GM21360 (cell line): Measurements from ENCODE around the gene RAMACL.
A peak's percentile ranks its signal among the peaks of the same experiment; 100 is the strongest.
"Not testable (repeated sequence)": the region's sequence is repeated elsewhere in the genome, so short reads cannot be mapped to it uniquely, and the experiment has no call there.

Experiments used
- ATAC-seq: cut with Tn5 transposase; IDR thresholded peaks from one replicate; pipeline ENCODE4 v1.9.1; 2021; ENCODE audit warnings: mild to moderate bottlenecking, moderate library complexity; ENCODE audit not compliant: unreplicated experiment

RAMACL gene

DNA sequence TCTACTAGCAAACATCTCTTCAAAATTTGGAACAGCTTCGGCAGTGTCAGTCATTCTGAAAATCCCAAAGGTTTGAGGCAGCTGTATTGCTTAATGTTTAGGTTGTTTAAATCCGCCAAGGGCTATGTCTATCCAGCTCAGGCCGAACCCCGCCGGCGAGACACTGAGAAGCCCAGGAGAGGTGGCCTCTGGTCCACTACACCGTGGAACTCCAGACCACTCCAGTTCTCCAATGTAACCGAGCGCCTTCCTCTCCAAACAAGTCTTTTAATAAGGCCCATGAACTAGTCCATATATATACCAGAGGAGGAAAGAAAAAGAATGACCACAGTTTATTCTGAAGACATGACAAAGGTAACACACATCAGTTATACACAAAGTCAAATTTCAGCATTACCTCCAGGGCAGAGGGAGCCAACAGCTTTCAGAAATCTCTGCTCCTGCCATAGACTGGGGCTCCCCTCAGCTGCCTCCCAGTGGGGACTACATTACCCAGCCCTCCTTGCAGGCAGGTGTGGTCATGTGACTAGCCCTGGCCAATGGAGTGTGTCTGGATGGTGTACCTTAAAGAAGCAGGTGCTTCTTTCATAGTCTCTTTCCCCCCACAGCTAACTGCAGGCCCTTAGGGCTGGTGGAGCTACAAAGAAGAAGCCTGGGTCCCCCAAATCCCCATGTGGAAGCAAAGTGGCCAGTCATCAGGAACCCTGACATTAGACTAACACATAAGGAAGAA is at the start of gene RAMACL:
RAMACL (minus strand) TSS at position 255 of the 733 bp plus-strand sequence; CDS start at position 54, 201 bp downstream.
- ATAC-seq = peak; percentile 66

DNA sequence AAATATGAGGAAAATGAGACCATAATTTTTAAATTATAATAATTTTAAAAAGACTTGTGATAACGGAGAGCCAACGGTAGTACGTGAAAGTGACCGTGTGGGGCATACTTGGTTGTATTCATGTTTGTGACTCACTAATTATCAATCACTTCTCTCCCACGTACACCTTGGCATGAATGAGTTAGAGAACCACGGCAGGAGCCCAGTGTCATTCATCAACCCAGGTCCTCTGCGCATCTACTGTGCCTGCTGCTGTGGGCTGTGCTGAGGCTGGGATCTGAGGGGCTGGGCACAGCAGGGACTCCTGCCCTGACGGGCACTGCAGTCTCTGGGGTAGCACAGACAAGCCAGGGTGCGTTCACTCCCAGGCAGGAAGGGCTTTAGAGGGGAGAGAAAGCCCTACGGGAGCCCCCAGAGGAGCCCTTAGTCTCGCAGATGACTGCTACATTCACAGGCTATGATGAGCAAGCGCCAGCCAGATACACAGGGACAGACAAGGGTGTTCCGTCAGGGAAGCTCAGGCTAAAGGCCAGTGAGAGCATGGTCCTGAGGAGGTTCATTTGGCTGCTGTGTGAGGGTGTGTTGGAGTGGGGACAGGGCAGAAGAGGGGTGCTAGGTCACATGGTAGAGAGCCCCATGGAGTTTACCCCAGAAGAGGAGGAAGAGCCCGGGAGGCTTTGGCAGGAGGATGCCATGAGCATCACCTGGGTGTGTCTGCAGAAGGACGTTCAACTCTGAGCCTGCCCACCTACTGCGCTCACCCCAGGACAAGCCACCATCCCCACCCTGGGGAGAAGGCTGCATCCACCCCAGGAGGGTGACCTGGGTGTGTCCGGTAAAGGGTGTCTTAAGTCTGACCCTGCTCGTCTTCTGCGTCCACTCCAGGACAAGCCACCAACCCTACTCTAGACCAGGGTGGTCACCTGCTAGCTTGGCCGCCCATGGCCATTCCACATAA is 48.8 kb upstream of the RAMACL start:
- no peak for ATAC-seq

DNA sequence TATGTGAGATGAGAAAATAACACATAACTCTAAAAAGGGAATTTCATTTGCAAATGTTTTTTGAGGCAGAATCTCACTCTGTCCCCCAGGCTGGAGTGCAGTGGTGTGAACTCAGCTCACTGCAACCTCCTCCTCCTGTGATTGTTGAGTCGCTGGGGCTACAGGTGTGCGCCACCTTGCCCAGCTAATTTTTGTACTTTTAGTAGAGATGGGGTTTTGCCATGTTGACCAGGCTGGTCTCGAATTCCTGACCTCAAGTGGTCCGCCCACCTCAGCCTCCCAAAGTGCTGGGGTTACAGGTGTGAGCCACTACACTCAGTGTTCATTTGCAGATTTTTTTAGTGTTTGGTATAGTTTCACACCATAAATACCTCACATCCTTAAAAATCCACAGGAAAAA is 48.1 kb upstream of the RAMACL start:
- not testable (repeated sequence) for ATAC-seq

DNA sequence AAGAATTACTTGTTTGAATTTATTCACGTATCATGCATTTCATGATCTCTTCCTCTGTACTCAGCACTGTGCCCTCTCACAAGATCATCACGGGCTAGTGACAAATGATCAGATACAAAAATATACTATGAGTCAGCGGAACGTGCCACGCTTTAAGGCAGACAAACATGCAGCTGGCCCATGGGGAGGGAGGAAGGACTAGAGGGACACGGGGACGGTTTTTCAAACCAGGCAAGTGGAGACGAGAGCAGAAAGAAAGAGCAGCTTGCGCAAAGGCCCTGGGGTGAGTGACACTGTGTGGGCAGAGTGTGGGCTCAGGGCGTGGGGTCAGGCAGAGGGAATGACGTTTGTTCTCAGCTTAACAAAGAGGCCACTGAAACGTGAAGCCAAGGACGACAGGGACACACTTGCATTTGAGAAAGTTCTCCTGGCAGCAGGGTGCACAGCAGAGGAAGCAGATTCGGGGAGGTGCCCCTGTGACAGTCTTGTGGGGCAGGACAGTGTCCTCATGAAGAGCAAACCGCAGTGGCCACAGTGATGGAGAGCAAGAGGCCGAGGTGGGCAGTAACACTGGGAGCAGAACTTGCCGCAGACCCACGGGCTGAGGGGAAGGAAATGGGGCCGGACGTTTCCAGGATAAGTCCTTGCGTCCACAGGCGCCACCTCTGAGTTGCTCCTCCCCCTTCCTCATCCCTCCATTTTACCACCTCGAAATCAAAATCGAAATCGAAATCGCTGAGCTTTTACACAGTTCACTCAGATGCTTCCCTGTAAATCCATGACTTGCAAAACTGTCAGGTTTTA is 47.5 kb upstream of the RAMACL start:
- ATAC-seq = no peak

DNA sequence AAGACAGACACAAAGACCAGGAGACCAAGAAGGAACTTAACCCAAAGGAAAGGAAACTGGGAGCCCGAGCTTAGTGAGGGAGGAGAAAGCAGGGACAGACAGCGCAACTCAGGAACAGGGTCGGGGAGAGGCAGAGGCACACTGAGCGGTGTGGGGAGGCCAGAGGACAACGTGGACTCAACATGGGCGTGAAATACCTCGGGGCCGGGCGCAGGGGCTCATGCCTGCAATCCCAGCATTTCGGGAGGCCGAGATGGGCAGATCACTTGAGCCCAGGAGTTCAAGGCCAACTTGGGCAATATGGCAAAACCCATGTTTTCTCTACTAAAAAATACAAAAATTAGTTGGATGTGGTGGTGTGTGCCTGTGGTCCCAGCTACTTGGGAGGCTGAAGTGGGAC is 46.3 kb upstream of the RAMACL start:
- no peak for ATAC-seq

DNA sequence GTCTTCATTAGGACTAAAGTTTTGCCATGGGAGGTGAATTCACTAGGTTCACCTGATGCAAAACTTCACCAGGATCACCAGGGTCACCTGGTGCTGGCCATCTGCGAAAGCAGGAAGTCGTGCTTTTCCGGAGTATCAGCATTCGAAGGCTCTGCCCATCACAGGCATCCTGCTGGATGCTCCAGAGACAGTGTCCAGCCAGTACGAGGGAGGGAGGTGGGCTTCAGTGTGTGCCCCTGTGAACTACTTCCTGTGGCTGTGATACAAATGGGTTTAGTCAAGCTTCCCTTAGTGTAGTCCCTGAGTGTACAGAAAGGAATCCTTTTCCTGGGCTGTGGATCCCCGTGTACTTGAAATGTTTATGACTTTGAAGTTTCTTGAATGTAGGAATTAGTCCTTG is 44.0 kb upstream of the RAMACL start:
- no peak for ATAC-seq

DNA sequence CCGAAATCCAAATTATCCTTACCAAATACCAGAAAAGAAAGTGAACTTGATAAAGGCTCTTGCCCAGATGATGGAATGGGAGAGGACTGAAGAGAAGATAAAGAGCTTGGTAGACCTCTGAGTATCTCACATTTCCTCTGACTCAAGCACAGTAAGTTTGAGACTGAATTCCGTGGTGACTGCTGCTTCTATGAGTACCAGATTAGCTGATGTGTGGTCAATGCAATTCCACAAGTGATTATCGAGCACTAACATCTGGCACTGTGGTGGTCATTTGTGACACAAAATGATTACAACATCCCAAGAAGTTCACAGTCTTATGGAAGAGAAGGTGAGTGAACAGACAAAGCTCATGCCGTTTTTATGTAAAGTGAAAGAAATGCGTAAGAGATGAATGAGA is 43.1 kb upstream of the RAMACL start:
- ATAC-seq = no peak

DNA sequence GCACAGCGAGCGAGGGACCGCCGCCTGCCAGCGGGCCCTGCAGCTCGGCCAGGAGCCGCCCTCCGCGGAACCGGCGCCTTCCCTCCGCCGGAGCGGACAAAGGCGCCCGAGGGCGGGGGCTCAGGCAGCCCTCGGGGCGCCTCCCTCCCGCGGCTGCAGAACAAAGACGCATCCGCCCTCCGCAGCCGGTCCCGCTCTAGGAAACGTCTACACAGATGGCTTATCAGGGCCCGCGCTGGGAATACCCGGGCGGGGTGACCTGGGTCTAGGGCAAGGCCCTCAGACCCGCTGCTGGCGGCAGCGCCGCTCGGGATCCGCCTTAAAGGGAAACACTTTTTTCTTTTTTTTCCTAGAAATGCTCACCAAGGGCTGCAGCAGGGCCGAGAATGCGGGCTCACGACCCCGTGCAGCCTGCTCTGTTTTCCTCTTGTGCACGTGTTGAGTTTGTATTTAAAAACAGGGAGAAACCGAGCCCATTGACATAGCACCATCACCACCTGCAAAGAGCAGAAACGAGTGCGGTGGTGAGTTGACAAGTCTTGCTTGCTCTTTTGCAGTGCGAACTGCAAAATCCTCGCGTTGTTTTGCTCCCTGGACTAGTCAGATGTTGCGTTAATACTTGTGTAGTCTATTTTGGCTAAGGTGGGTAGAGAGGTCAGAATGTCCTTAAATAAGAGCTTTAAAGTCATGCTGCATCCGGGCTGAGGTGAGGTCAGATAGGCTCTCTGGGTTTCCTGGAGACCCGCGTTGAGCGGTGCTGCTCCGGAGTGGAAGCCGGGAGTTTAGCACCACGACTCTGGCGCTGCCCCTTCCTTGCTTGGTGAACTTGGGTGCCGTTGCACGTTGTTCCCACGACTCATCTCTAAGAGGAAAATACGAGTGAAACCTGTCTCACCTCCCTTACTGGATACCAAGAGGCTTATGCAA is 41.7 kb upstream of the RAMACL start:
- ATAC-seq = peak; percentile 23

DNA sequence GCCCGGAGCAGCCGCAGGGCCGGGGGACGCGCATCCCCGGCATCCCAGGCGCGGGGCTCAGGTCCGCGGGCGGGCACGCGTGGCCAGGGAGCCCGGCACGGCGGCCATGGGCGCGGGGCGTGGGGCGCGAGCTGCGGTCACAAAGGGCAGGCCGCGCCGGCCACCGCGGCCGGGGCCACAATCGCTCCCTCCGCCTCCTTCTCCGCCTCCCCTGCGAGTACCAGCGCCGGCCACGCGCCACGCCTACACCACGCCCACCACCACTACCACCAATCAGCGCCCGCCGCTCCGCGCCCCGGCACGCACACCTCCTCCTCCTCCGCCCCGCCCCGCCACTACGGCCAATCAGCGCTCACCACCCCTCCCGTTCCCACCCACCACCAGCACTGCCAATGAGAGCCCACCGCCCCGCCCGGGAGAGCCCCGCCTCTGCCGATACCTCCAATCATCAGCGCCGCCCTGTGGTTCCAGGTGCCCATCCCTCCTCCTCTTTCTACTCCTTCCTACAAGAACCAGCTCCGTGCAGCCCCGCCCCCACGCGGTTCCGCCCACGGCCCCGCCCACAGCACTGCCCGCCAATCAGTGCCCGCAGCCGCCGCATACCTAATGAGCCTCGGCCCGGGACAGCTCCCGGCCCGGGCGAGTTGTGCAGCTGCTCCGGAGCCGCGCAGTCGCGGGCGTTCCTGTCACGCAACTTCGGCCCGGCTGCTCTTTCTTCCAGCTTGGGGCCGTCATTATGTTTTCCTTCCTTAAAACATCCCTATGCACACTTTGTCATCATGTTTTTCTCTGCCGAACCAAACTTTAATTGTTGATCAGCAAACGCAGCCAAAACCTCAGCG is 40.8 kb upstream of the RAMACL start, which contains the start of gene RPS6KA2:
RPS6KA2 (minus strand) TSS at position 219 of the 842 bp plus-strand sequence. CDS start 232 bp downstream, outside the sequence.
- peak; percentile 91 for ATAC-seq

DNA sequence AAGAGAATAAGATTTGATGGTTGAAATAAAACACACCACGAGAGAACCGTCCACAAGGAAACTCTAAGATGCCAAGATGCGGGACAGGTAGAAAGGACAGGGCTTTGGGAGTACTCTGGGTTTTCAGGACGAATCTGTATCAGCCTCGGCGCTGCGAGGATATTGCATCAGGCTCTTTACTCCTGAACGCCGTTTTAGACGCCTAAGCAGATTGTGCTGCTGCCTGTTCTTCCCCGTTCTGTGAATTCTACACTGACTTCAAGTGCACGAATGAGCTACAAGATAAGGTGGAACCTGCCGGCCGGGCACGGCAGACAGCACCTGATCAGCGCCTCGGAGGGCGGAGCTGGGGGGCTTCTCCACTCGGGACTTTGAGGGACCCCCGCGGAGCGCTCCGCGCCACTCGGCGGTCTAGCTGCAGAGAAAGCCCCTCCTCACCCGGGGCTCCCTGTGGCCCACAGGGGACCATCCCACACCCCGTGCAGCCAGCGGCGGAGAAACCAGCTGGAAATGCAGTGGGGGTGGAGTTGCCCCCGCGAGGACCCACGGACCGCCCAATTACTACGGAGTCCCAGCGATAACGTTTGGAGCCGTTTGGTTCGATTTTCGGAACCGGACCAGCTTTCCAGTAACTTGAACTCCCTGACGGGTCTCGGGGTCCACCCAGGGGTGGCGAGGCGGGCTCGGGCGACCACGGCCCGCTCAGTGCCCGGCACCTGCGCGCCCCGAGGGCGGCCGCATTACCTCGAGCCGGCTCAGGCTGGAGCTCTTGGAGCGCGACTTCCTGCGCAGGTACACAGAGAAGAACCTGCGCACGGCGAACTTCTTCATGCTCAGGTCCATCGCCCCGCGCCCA is 39.9 kb upstream of the RAMACL start:
- ATAC-seq = no peak

DNA sequence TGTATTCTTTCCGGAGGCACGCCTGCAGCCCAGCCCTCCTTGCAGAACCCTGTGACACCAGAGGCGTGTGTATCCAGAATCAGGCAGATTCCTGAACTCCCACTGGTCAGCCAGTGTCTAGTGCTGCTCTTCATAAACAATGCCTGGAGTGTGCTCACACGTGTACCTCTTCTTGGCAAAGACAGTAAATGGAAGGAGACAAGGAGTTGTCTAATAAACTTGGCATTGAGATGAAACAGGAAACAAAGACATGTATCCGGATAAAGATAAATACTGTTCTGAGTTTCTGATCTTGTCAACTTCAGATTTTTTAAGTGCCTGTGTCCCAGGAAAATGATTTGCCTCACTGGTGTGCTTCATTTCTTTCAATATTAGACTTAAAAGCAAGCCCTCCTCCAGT is 38.9 kb upstream of the RAMACL start:
- no peak for ATAC-seq

DNA sequence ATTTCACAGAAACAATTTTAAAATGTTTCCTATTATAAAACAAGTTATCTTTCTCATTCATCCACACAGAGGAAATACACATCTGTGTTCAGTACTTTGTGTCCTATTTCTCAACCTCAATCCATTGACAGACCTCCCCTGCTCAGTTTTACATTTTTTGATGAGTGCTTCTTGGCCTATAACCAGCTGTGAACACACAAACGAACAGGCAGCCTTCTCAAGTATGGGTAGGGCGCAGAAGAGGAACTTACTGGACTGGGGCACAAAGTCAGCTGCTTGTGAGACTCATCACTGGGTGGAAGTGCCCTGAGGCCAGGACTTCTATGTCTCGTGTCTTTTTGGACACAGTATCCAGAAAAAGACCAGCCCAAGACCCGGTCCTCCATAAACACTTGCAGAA is 37.8 kb upstream of the RAMACL start:
- ATAC-seq = no peak

DNA sequence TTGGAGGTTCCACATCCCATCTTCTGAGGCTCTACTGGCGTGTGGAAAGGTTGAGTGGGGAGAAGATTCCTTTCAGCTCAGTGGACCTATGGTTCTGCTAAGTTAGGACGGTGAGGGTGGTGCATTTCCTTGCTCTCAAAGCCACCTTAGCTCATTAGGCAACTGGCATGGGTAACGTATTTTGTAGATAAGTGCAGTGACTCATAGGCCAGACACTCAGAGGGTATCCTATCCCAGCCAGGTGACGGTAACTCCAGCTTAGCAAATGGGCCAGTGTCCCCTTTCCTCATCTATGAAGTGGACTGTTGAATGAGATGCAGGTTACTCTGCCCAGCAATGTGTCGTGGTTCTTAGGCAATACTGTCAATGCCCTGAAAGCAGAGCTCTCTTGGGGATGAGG is 36.8 kb upstream of the RAMACL start:
- ATAC-seq = no peak

DNA sequence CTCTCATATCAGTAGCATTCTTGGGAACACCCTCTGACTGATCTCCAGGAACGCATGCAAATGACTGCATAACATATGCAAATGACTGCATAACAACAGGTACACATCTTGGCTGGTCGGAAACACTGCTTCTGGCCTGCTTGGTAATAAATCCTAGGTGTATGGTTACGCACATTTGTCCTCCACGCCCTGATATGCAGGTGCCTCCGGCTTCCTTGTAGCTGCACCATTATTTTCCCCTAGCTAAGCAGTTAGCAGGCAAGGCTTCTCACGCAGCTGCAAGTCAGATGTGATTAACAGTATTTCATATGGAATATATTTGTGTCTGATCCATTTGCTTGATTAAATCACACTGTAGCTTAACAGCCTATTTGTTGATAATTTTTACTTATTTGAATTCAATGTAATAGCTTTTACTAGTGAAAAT is 34.6 kb upstream of the RAMACL start:
- no peak for ATAC-seq

DNA sequence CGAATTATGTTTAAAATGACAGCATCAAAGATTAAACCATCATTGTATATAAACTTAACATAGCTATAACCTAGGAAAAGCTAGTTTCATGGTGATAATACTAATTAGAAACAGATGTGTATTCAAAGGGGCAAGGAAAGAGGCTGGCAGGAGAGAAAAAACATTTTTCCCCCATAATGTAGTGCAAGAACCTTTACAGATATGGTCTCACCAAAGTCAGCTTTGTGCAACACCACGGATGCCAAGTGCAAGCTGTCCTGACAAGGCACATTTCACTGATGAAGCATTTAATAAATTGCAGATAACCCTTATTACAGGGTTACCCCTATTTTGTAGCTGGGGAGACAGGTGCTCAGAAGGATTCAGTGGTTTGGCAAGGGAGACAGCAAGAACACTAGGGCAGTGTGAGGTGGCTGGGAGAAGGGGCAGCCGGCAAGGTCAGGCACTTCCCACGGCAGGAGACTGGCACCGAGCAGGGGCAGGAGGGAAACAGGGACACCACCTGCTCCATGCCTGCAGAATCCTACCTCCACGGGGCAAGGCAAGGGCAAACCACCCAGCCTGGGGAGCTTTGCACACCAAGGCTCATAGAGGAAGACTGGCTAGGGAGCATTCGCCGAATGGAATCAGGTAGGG is 34.1 kb upstream of the RAMACL start:
- no peak for ATAC-seq

DNA sequence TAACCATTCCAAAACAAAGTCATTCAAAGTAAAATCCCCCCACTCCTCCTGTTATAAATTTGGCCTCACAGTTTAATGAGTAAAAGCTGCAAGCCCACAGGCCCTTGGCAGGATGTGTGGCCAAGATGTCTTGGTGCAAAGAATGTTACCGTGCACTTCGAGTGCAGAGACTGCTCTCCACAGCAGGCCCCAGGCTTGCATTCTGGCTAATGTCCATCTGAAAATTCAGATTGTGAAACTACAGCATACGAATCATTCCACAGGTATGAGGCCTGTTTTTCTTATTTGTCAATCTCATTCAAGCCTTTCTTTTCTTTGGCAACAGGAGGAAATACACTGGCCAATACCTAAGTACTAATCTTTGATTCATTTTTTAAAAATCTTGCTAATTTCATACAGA is 33.4 kb upstream of the RAMACL start:
- no peak for ATAC-seq

DNA sequence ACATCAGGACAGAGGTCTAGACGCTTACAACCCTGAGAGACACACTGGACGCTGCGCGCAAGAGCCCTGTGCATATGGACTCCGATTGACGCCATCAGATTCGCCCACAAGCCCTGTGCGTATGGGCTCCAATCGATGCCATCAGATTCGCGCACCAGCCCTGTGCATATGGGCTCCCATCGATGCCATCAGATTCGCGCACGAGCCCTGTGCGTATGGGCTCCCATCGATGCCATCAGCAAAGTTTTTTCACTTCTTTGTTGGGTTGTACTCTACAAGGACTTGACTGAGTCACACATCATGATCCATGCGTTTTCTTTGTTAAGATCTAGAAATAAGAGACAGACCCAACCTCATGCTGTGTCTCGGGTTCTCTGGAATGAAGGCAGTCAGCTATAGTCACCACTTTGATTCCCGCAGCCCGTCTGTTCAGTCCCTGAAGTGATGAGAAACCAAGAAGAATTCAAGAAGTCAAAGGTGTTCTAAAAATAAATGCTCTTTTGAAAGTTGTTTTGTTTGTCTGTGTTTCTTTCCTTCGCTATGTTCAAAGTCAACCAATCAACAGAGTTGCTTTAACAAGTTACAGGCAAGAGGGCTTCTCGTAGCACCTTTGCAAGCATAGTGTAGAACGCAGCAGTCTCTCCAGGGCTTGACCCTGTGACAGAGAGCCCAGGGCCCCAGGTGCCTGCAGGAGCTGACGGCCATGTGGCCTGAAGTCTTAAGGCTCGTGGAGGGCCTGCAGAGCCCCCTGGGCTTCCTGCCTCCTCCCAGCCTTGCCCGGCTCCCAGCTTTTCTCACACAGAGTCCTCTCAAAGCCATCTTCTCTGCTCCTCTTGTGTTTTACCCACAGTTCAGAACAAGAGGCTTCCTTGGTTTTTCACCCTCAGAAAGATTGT is 32.6 kb upstream of the RAMACL start:
- ATAC-seq = no peak
